CD4-positive, alpha-beta T cell treated with Interleukin-15 for 4 hours (primary cell): ENCODE results near the gene AMZ1.

Experiments used
- DNase-seq: peaks from one replicate; pipeline ENCODE4 v3.0.0-alpha.2; 2020; ENCODE audit warnings: low spot score

The AMZ1 gene, protein sequence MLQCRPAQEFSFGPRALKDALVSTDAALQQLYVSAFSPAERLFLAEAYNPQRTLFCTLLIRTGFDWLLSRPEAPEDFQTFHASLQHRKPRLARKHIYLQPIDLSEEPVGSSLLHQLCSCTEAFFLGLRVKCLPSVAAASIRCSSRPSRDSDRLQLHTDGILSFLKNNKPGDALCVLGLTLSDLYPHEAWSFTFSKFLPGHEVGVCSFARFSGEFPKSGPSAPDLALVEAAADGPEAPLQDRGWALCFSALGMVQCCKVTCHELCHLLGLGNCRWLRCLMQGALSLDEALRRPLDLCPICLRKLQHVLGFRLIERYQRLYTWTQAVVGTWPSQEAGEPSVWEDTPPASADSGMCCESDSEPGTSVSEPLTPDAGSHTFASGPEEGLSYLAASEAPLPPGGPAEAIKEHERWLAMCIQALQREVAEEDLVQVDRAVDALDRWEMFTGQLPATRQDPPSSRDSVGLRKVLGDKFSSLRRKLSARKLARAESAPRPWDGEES

DNA sequence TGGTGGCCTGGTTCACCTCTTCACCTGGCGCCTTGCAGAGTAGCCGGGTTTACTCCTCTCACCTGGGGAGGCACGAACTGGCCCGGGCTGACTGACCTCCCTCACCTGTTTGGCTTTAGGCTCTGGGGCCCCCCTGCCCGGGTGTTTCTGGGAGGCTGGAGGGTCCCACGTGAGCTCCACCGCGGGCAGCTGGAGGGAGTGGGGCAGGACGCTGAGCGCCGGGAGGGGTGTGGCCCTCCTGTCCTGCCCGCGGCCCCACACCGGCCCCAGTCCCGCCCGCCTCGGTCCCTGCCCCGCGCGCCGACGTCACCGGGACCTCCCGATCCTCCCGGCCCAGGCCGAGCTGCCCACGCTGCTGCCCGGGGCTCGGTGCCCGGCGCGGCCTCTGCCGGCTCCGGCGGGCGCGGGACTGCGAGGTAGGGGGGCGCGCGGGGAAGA, at the start of gene AMZ1:
AMZ1 (plus strand) TSS at position 322 of the 438 bp plus-strand sequence. CDS start 12,250 bp downstream, outside the sequence.
- DNase-seq = no peak

DNA sequence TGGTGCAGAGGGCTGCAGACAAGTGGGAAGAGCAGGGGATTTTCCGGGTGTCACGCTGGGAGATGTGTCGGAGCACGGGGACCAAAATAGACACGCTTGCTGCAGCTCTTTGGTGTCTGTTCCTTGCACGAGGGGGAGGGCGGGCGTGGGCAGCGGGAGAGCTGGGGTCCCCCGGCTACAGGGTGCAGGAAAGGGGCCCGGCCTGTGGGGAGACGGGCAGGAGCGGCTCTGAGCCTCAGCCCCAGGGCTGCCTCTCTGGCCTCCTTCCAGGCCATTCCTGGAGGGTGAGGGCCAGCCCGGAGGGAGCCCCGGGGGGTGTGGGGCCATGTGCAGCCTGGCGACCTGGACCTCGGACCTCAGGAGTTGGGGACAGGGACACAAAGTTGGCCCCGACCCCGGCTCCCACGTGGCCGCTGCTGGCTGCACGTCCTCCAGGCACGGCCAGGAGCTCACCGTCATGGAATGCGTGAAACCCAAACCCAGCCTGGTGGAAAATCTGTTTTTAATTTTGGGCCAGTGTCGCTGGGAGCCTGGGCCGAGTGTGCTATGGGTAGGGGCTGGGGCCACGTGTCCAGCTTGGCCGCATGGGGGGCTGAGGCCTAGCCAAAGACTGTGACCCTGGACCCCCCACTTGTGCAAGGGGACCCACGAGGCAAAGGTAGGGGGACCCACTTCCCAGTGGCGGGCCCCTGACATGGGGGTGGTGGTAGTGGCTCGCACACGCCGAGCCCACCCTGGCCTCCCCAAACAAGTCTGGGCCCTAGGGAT, 49.6 kb upstream of the AMZ1 start:
- DNase-seq = no peak

DNA sequence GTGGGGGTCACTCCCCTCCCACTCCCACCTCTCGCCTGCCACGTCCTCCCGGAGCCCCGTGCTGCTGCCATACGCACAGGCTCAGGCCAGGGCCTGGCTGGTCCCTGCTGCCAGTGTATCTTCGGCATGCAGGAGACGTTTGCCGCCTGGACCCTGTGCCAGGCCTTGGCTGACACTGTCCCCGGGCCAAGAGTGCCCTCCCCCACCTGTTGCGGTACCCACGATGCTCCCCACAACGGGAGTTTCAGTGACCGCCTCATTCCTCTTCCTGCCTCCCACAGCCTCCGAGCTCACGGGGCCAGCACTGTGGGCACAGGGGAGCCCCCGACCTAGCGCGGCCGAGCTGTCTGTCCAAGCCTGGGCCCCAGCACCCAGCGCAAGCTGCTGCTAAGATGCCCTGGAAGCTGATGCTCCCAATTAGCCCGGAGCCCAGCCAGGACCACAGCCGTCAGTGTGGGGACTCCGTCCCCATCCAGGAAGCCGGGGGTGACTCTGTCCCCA, 48.8 kb upstream of the AMZ1 start:
- DNase-seq = no peak

DNA sequence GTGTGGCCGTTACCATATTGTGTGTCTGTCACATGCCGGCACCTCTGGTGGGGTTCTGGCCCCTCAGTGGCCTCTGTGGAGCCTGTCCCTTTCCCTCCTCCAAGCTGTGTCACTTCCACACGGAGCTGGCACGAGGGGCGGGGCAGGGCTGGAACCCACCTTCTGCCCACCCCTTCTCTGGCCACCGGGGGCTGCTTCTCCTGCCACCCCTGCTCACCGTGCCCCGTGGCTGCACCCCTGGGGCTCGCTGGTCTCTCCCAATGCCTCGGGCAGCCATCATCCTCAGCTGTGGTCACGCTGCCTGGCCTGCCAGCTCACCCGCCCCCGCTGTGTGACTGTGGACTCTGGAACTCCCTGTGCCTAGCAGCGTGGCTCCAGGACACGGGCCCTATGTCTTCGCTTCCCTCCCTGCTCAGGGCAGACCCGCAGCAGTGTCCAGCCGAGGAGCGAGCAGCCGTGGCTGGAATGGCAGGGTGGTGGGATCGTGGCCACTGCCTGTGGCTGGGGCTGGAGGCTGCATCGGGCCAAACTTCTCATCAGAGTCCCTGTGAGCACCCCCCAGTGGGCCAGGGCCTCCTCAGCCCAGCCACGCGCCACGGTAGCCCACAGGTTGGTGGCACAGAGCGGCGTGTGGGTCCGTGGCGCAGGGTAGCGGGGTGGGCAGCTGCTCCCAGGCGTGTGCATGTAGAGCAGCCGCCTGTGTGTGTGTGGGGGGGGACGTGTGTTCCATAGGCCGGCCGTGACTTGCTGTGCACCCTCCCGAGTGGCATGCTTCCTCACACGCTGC, 48.1 kb upstream of the AMZ1 start:
- no peak for DNase-seq

DNA sequence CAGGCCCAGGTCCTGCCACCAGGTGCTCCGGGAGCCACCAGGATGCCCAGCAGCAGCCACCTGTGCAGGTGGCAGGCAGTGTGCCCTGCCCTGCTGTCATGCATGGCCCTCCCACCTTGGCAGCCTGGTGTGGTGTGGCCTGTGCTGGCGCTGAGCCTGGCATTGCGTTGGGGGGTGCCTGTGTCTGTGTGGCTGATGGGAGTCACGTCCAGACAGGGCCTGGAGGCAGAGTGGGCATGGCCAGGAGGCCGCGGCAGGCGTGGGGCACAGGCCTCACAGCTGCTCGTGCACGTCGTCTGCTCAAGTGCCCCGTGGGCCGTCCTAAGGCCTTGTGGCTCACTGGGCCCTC, 47.5 kb upstream of the AMZ1 start:
- DNase-seq = no peak

DNA sequence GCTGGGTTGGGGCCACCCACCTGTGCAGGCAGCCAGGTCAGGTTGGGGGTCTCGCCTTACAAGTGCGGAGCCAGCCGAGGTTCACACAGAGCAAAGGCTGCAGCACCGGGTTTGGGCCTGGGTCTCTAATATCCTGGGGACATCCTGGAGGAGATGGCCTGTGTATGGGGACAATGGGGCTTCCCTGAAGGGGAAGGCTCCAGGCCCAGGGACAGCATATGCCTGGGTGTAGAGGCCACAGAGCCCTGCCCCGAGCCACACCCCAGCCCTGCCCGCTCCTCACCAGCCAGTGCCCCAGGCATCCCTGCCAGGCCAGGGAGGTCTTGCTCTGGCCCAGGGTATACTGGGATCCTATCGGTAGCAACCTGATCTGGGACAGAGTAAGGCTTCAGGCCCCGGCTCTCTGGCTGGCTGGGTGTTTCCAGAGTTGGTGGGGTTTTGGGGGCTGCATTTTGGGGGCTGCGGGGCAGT, 47.1 kb upstream of the AMZ1 start:
- DNase-seq = no peak

DNA sequence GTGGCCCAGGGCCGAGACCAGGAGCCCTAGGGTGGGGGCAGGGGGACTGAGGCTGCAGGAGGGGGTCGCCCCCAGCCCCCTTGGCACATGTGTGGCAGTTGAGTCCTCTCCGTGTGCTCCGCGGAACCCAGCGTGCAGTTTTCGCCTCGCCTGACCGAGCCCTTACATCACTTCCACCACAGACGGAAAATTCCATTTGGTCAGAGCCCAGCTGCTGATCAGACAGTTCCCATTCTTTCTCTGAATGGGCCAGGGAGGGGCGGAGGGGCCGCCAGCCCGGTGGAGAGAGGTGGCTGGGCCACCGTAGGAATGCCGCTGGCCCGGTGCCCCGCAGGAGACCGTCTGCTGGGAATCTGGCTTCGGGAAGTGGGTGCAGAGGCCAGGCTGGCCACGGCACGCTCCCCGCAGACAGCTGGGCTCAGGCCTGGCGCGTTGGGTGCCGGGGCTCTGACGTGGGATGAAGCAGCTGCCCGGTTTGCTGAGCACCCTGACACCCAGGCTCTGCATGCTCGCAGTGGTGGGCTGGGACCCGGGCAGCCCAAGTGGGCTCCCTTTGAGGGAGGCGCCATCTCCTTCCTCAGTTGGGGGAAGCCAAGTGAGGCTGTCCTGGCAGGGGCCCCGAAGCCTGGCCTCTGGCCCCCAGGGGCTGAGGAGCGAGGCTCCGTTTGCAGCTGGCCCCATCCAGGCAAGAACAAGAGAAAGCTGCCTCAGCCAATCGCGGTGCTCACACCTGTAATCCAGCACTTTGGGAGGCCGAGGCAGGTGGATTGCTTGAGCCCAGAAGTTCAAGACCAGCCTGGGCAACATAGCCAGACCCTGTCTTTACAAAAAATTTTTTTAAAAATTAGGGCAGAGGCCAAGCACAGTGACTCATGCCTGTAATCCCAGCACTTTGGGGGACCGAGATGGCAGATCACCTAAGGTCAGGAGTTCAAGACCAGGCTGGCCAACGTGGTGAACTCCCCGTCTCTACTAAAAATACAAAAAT, 46.3 kb upstream of the AMZ1 start:
- no peak for DNase-seq

DNA sequence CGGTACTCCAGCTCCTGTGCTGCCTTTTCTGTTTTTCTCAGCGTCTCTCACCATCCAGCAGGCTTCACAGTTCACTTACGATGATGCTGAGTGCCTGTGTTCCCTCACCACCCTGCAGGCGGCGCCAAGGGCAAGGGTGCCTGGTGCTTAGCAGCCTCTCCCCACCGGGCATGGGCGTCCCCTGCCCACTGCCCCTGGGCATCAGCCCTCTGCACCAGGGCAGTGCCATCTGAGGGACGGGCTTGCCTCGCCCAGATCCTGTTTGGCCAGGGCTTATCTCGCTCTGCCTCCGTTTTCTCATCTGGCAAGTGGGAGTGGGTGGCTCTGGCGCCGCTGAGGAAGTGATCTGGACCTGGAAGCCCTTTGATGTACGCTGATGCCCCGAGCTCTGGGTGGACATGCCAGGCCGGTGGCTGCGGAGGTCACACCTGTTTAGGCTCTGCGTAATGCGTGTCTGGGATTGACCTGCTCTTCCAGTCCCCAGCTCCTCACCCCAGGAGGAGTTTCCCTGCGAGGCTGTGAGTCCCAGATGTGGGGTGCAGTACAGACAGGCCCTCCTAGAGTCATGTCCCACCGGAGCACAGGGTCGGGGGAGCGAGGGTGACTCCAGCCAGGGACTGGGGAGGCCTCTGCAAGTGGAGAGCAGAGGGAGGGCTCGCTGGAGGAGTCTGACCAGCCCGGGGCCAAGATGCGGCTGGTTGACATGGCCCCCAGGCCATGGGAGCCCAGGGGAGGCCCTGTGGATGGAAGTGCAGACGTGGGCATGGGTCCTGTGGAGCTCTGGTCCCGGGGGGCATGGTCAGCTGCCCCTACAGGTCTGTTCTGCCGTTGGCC, 44.4 kb upstream of the AMZ1 start:
- DNase-seq = no peak

DNA sequence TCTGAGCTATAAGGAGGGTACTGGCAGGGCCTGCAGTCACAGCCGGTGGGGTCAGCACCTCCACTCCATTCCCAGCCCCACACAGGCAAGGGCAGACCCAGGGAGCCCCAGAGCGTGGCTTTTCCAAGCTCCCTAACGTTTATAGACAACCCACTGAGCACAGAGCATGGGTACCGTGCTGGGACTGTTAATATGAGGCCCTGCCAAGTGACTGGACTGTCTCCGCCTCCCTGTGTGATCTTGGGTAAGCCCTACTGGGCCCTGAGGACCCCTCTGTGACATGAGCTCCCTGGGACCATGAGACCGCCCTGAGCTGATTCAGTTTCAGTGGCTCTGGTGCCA, 43.8 kb upstream of the AMZ1 start:
- DNase-seq = no peak

DNA sequence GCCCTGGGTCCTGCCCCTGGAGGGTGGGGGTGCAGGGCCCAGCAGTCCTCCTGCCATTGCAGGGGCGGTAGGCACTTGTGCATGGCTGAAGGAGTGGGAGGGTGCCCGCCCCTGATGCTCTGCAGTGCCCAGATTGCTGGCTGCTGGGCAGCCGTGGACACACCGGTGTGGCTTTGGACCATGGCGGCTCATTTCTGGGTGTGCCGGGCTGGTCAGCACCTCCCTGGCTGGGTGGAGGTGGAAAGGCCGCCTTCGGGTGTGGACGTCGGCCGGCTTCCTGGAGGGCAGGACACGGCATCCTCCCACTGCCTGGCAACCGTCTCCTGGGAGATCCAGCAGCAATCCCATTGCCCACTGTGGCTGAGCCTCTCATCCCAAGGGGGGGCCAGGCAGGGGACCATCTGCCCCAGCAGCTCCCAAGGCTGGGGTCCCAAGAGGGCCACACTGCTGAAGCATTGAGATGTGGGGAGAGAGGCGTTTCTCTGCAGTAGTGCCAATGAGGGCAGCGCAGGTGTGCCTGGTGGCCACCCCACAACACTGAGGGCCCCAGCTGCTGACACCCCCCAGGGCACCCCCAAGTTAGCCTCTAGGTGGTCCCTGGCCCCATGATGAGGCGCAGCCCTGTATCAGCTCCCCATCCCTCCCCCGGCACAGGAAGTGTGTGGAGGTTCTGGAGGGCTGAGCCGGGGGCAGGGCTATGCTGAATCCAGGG, 43.3 kb upstream of the AMZ1 start:
- no peak for DNase-seq

DNA sequence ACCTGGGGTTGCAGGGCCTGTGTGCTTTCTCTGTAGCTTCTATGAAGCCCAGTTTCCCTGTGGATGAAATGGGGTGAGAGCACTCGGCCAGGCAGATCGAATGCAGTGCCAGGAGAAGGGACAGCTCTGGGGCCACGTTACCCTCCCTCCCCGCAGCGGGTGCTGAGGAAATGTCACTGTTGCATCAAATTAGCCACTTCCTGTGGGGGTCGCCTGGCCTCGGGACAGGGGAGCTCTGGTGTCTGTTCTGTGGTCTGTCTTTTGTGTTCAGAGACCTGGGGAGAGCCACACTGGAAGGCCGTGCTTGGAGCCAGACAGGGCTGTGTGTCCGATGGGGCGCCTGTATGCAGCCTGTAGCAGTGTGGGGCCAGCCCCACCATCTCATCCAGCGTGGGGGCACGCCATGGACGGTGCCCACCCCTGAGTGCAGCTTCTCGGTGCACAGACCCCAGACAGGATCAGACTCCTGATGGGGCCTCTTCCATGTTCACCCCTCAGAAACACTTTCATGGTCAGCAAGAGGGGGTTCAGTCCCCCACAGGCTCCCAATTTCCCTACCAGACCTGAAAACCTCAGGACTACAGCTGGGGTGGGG, 42.6 kb upstream of the AMZ1 start:
- peak; percentile 16 for DNase-seq

DNA sequence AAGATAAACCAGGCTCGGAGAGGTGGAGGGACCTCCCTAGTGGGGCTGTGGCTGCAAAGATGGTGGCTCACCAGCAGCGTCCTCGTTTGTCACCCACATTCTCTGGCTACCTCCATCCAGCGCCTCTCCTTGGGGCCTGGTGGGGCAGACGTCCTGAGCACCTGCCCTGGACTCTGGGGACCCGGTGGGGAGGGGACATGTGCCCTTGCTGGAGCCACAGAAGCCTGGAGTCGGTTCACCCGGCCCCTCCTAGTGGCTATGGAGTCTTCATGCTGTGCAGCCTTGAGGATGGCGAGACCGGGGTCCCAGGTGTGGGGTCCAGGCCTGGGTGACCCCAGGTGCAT, 41.7 kb upstream of the AMZ1 start:
- DNase-seq = no peak

DNA sequence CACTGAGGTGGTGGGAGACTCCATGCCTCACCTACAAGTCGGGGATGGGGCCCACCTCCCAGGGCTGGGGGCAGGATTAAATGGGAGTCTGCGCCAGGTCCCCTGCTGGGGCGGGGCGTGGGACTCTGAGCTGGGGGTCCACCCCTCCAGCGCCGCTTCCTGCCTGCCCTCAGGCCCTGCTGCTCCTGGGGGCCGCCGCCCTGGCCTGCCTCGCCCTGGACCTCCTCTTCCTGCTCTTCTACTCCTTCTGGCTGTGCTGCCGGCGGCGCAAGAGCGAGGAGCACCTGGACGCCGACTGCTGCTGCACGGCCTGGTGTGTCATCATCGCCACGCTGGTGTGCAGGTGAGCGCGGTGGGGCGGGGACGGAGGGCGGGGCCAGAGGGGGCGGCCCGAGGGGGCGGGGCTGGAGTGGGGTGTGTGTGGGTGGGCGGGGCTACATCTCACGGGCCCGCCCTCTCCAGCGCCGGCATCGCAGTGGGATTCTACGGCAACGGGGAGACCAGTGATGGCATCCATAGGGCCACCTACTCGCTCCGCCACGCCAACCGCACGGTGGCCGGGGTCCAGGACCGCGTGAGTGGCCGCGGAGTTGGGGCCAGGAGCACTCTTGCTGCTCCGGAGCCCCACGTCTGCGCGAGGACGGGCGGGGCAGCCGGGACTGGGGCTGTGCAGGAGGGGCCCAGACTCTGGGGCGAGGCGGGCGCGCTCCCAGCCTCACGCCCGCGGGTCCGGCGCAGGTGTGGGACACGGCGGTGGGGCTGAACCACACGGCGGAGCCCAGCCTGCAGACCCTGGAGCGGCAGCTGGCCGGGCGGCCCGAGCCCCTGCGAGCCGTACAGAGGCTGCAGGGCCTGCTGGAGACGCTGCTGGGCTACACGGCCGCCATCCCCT, 41.1 kb upstream of the AMZ1 start:
- DNase-seq = no peak

DNA sequence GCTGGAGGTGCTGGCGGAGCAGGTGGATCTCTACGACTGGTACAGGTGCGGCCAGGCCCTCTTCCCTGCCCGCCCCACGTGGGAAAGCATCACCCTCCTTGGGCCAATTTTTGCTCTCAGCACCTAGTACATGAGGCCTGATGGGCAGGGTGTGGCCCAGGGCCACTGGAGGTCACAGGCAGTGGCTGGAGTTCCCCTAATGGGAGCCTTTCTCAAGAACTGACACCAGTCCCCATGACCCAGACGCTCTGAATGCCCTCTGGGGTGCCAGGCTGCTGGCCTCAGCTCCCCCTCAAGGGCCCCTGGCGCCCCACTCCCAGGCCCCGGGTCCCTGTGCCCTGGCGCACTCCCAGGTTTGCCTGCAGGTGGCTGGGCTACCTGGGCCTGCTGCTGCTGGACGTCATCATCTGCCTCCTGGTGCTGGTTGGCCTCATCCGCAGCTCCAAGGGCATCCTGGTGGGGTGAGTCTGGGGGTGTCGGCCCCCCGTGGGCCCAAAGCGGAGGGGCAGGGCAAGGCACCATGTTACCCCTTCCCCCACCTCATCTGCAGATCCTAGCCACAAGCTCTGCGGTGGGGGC, 40.3 kb upstream of the AMZ1 start:
- DNase-seq = no peak

DNA sequence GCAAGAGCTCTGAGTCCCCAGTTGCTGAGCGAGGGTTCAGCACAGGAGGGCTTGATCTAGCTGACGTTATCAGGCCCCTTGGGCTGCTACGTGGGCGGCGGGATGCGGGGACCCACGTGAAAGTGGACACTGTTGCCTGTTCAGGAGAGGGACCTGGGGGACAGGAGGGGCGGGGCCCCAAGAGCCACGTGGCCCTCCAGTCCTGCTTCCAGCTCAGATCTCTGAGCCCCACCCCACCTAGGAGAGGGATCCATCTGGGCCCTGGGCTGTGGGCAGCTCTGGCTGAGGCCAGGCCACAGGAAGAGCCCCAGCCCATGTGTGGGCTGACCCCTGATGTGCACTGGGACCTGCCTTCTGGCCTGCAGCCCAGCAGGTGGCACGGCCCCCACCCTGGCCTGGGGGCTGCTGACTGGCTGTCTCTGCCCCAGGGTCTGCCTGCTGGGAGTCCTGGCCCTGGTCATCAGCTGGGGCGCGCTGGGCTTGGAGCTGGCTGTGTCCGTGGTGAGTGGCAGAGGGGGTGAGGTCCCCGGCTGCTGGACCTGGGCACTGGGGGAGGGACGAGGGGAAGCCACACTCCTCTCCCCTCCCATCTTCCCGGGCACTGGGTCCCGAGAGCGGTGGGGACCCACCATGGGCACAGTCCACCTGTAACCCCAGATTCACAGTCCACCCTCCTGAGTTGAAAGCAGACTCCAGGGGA, 38.7 kb upstream of the AMZ1 start:
- DNase-seq = no peak

DNA sequence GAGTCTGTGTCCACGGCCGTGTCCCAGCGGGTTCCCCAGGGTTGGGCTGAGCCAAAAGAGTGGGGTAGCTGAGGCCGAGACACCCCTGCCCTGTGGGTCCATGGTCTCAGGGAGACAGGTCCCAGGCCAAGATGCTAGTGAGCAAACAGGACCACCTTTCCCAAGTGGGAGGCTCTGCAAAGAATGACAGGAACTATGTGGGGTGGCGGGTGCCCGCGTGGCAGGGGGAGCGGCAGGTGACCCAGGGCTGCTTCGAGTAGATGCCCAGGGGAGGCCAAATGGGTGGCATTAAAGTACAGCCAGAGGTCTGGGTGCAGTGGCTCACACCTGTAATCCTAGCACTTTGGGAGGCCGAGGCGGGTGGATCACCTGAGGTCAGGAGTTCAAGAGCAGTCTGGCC, 38.0 kb upstream of the AMZ1 start:
- DNase-seq = no peak

DNA sequence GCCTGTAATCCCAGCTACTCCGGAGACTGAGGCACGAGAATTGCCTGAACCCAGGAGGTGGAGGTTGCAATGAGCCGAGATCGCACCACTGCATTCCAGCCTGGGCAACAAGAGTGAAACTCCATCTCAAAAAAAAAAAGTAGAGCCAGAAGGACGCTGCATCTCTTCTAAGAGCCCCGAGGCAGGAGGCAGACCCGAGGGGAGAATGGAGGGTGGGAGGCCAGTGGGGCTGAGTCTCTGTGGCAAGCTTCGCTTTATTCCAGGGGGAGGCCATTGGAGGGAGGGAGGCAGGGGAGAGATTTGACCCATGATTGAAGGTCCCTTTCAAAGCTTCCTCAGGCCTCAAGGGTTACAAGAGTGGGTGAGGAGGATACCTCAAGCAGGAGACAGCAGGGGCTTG, 37.6 kb upstream of the AMZ1 start:
- no peak for DNase-seq
